CD4-positive, alpha-beta T cell treated with Interleukin-4 for 1 hour (primary cell): ENCODE data around the gene CPA4.

Source experiments
- DNase-seq, 2 donors: peaks; one replicate each; pipeline ENCODE4 v3.0.0-alpha.2; 2020 to 2022

CPA4 gene

GRCh38 chr7:130346941-130347340 lies 54.0 kb downstream of the CPA4 start:
- DNase-seq: no peak

GRCh38 chr7:130349911-130350782 lies 57.2 kb downstream of the CPA4 start:
- no peak for DNase-seq

GRCh38 chr7:130350945-130351790 lies 58.2 kb downstream of the CPA4 start:
- no peak for DNase-seq

- no peak for DNase-seq
These were observed 58.8 kb downstream of the CPA4 start for GRCh38 chr7:130351791-130352090.

GRCh38 chr7:130352194-130353074 lies 59.5 kb downstream of the CPA4 start:
- DNase-seq: no peak

- DNase-seq: no peak
These were observed 60.2 kb downstream of the CPA4 start for GRCh38 chr7:130353196-130353595.

GRCh38 chr7:130356121-130356875 lies 63.3 kb downstream of the CPA4 start:
- no peak for DNase-seq

GRCh38 chr7:130356876-130357611 lies 64.1 kb downstream of the CPA4 start:
- DNase-seq: no peak

- DNase-seq: no peak
These were observed 65.5 kb downstream of the CPA4 start for GRCh38 chr7:130358471-130358870.

GRCh38 chr7:130359276-130359857 lies 66.4 kb downstream of the CPA4 start:
- no peak for DNase-seq

- DNase-seq: no peak
These were observed 67.6 kb downstream of the CPA4 start for GRCh38 chr7:130360518-130360917.

GRCh38 chr7:130361681-130362080 lies 68.7 kb downstream of the CPA4 start:
- no peak for DNase-seq

GRCh38 chr7:130362251-130362816 lies 69.4 kb downstream of the CPA4 start:
- DNase-seq: no peak

GRCh38 chr7:130363026-130363847 lies 70.3 kb downstream of the CPA4 start:
- no peak for DNase-seq

GRCh38 chr7:130364451-130364850 lies 71.5 kb downstream of the CPA4 start:
- DNase-seq: no peak

GRCh38 chr7:130365088-130365487 lies 72.1 kb downstream of the CPA4 start:
- DNase-seq: no peak

- DNase-seq: no peak
These were observed 72.8 kb downstream of the CPA4 start for GRCh38 chr7:130365511-130366441.

- no peak for DNase-seq
These were observed 73.6 kb downstream of the CPA4 start for GRCh38 chr7:130366564-130366963.
